Hematopoietic multipotent progenitor cell treated with erythropoietin and hydrocortisone succinate and interleukin-3 and kit ligand, for 17 days (in vitro differentiated cells): Measurements from ENCODE around the gene FBRSL1.

Source experiments
- DNase-seq: peaks from one replicate; pipeline ENCODE4 v3.0.0-alpha.2; 2015; ENCODE audit warnings: low spot score

FBRSL1 gene

GRCh38 chr12:132542661-132543060, 52.7 kb downstream of the FBRSL1 start:
- DNase-seq: no peak

GRCh38 chr12:132543298-132544079, 53.5 kb downstream of the FBRSL1 start:
- no peak for DNase-seq

- no peak for DNase-seq
Measured at GRCh38 chr12:132544080-132544397, 54.1 kb downstream of the FBRSL1 start.

GRCh38 chr12:132544498-132544897, 54.5 kb downstream of the FBRSL1 start:
- DNase-seq: no peak

GRCh38 chr12:132545164-132545953, 55.4 kb downstream of the FBRSL1 start:
- no peak for DNase-seq

GRCh38 chr12:132545955-132546354, 56.0 kb downstream of the FBRSL1 start:
- no peak for DNase-seq

- DNase-seq: no peak
Measured at GRCh38 chr12:132546647-132547046, 56.7 kb downstream of the FBRSL1 start.

GRCh38 chr12:132547205-132547740, 57.3 kb downstream of the FBRSL1 start:
- no peak for DNase-seq

- DNase-seq: no peak
Measured at GRCh38 chr12:132548430-132549058, 58.6 kb downstream of the FBRSL1 start.

- no peak for DNase-seq
Measured at GRCh38 chr12:132549059-132549458, 59.1 kb downstream of the FBRSL1 start.

GRCh38 chr12:132550014-132550802, 60.3 kb downstream of the FBRSL1 start:
- DNase-seq: no peak

GRCh38 chr12:132550830-132551640, 61.1 kb downstream of the FBRSL1 start:
- DNase-seq: no peak

- DNase-seq: no peak
Measured at GRCh38 chr12:132551641-132552031, 61.7 kb downstream of the FBRSL1 start.

GRCh38 chr12:132554845-132555630, 65.1 kb downstream of the FBRSL1 start:
- DNase-seq: no peak

GRCh38 chr12:132555686-132556085, 65.7 kb downstream of the FBRSL1 start:
- no peak for DNase-seq

- DNase-seq: no peak
Measured at GRCh38 chr12:132556216-132556615, 66.3 kb downstream of the FBRSL1 start.

- no peak for DNase-seq
Measured at GRCh38 chr12:132556801-132557200, 66.8 kb downstream of the FBRSL1 start.

- no peak for DNase-seq
Measured at GRCh38 chr12:132557291-132558015, 67.5 kb downstream of the FBRSL1 start.

- DNase-seq: no peak
Measured at GRCh38 chr12:132558042-132558856, 68.3 kb downstream of the FBRSL1 start.
